Gastrocnemius medialis (tissue), 4 donors: Measurements from ENCODE around the gene PM20D2.

Source experiments
- CTCF ChIP-seq, 5 experiments: fragments of 450-650 bp in 3 of 5; fragments of 200-600 bp in 2 of 5; sonication (generic) in 2 of 5; IDR thresholded peaks in 4 of 5; conservative IDR thresholded peaks in 1 of 5; 1 replicate in 4 of 5; 2 replicates in 1 of 5; pipeline ENCODE4 v1.5.1; 2016 to 2019; ENCODE audit warnings: antibody characterized with exemption in 5 of 5, mild to moderate bottlenecking in 3 of 5, moderate library complexity in 3 of 5
- POLR2A ChIP-seq, 2 donors: fragments of 450-650 bp; IDR thresholded peaks; one replicate each; pipeline ENCODE4 v1.6.1; 2017; ENCODE audit warnings: antibody characterized with exemption in 2 of 2, mild to moderate bottlenecking in 2 of 2, moderate library complexity in 2 of 2

- TF ChIP-seq CTCF (IDR thresholded peaks at IDR 0.05 in 4 of 5, conservative IDR thresholded peaks at IDR 0.05 in 1 of 5), result no peak
- no peak for TF ChIP-seq POLR2A (IDR thresholded peaks at IDR 0.05)
These were observed 33.9 kb upstream of the PM20D2 start for GRCh38 chr6:89111933-89112332.
